Skeletal muscle satellite cell (primary cell): Measurements from ENCODE around the gene ANK3.

Source experiments
- H3K27me3 ChIP-seq: 2 replicates; pipeline ENCODE4 v1.7.0; 2013; ENCODE audit warnings: low read length; ENCODE audit not compliant: control insufficient read depth, insufficient read depth
- H3K36me3 ChIP-seq: 2 replicates; pipeline ENCODE4 v1.7.0; 2013; ENCODE audit warnings: mild to moderate bottlenecking, control low read depth, low read length; ENCODE audit not compliant: insufficient read depth
- H3K4me1 ChIP-seq: 2 replicates; pipeline ENCODE4 v1.7.0; 2013; ENCODE audit warnings: low read length; ENCODE audit not compliant: control insufficient read depth, insufficient read depth
- H3K4me2 ChIP-seq: 2 replicates; pipeline ENCODE4 v1.7.0; 2013; ENCODE audit warnings: mild to moderate bottlenecking, low read length
- H3K4me3 ChIP-seq: 2 replicates; pipeline ENCODE4 v1.7.0; 2013; ENCODE audit warnings: low read length
- H3K9ac ChIP-seq: 2 replicates; pipeline ENCODE4 v1.7.0; 2013; ENCODE audit warnings: mild to moderate bottlenecking, low read depth, low read length, moderate library complexity
- H3K9me3 ChIP-seq: replicated peaks from 2 replicates; pipeline ENCODE4 v1.7.0; 2013; ENCODE audit warnings: mild to moderate bottlenecking, control low read depth, low read length

The ANK3 gene

GRCh38 chr10:60031664-60032063, 358.0 kb downstream of the ANK3 start:
- peaks cover 11% of the 10 kb centered on the region for H3K4me1 ChIP-seq
- no peak overlapping the region for H3K9ac ChIP-seq
- no peaks in the 10 kb centered on the region for H3K36me3 ChIP-seq
- no peak overlapping the region for H3K4me3 ChIP-seq
- H3K9me3 ChIP-seq, result no peaks in the 10 kb centered on the region
- H3K4me2 ChIP-seq, result no peak overlapping the region
- H3K27me3 ChIP-seq, result no peaks in the 10 kb centered on the region

DNA sequence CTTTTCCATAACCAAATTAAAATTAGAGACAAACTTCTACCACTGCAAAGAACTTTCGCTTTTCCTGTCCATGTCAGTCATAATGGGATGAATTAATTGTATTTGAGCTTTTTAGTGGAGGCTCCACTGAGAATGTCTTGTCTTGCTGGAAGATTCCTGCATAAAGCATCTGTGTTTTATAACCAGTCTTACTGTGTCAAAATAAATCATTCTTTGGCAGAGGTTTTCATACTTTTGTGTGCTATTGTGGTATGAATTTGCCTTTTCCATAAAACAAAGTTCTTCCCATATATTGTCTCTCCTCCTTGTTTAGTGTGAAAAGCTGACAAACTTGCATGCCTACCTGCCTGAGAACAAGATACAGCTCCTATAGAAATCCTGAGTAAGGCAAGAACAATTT, 358.5 kb downstream of the ANK3 start:
- Histone ChIP-seq H3K9ac (no peak overlapping the region), H3K27me3 (no peaks in the 10 kb centered on the region), H3K4me1 (peaks cover 11% of the 10 kb centered on the region), H3K4me2 (no peak overlapping the region), H3K9me3 (no peaks in the 10 kb centered on the region), H3K4me3 (no peak overlapping the region), H3K36me3 (no peaks in the 10 kb centered on the region)

DNA sequence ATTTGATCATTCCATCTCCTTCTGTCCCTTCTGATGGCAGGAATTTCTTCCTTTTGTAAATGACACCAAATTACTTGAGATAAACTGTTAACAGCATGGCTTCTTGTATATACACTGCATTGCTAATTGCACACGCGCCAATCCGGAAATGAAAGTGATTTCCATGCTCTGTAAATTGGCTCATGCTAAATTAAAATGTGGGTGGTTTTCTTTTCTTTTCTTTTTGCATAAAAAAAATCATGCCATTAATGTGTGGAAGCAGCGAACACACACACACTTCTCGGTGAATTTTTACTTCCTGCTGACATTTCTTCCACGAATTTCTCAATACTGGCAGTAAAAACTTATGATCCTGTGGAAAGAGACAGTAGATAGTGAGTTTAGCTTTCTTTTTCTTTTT, 360.2 kb downstream of the ANK3 start:
- Histone ChIP-seq H3K4me1 (peaks cover 11% of the 10 kb centered on the region), H3K4me3 (no peak overlapping the region), H3K36me3 (no peaks in the 10 kb centered on the region), H3K27me3 (no peaks in the 10 kb centered on the region), H3K9me3 (no peaks in the 10 kb centered on the region), H3K4me2 (no peak overlapping the region), H3K9ac (no peak overlapping the region)

GRCh38 chr10:60028081-60028480, 361.6 kb downstream of the ANK3 start:
- H3K4me2 ChIP-seq, result no peak overlapping the region
- H3K9me3 ChIP-seq, result no peaks in the 10 kb centered on the region
- no peaks in the 10 kb centered on the region for H3K36me3 ChIP-seq
- no peak overlapping the region for H3K9ac ChIP-seq
- peaks cover 11% of the 10 kb centered on the region for H3K4me1 ChIP-seq
- H3K27me3 ChIP-seq, result no peaks in the 10 kb centered on the region
- H3K4me3 ChIP-seq, result no peak overlapping the region

- H3K36me3 ChIP-seq, result no peaks in the 10 kb centered on the region
- no peak overlapping the region for H3K4me3 ChIP-seq
- no peak overlapping the region for H3K9ac ChIP-seq
- no peaks in the 10 kb centered on the region for H3K9me3 ChIP-seq
- no peaks in the 10 kb centered on the region for H3K4me1 ChIP-seq
- no peak overlapping the region for H3K4me2 ChIP-seq
- no peaks in the 10 kb centered on the region for H3K27me3 ChIP-seq
These were observed 364.4 kb downstream of the ANK3 start for GRCh38 chr10:60025279-60025678.

- no peaks in the 10 kb centered on the region for H3K27me3 ChIP-seq
- H3K36me3 ChIP-seq, result no peaks in the 10 kb centered on the region
- no peak overlapping the region for H3K4me3 ChIP-seq
- no peaks in the 10 kb centered on the region for H3K9me3 ChIP-seq
- H3K9ac ChIP-seq, result no peak overlapping the region
- H3K4me1 ChIP-seq, result no peaks in the 10 kb centered on the region
- H3K4me2 ChIP-seq, result no peak overlapping the region
These were observed 365.2 kb downstream of the ANK3 start for GRCh38 chr10:60024506-60024905.

DNA sequence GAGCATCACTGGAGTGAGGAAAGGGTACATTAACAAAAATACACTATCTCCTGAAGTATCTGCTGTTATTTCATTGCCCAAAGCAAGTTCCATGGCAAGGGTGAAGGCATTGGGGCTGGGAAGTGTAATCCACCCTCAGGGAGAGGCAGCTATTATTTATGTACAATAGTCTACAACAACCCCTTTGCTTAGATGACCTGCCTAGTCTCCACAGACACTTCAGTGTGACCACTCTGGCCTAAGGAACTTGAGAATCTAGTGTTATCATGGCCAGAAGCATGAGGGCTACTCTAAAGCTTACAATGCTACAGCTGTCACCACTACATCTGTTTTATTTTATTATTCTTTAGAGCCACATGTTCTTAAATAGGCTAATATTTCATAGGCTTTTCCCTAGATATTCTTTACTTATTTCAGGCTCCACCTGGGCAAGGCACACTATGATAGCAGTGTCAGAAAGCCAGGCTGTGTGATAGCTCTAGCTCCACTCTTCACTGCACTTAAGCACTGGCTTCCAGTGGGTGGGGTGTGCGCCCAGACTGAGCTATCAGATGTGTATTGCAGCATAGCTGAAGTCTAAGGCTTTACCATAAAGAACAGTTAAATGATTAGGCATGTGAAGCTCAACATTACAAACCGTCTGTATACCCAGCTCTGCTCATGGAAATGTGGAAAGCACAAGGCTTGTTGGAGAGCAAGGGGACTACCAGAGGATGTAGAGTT, 366.4 kb downstream of the ANK3 start:
- no peaks in the 10 kb centered on the region for H3K4me1 ChIP-seq
- H3K4me3 ChIP-seq, result no peak overlapping the region
- no peaks in the 10 kb centered on the region for H3K36me3 ChIP-seq
- no peak overlapping the region for H3K4me2 ChIP-seq
- no peaks in the 10 kb centered on the region for H3K9me3 ChIP-seq
- no peaks in the 10 kb centered on the region for H3K27me3 ChIP-seq
- H3K9ac ChIP-seq, result no peak overlapping the region

GRCh38 chr10:60021361-60021760, 368.3 kb downstream of the ANK3 start:
- Histone ChIP-seq H3K9me3 (no peaks in the 10 kb centered on the region), H3K4me2 (no peak overlapping the region), H3K9ac (no peak overlapping the region), H3K27me3 (no peaks in the 10 kb centered on the region), H3K4me3 (no peak overlapping the region), H3K4me1 (no peaks in the 10 kb centered on the region), H3K36me3 (no peaks in the 10 kb centered on the region)

DNA sequence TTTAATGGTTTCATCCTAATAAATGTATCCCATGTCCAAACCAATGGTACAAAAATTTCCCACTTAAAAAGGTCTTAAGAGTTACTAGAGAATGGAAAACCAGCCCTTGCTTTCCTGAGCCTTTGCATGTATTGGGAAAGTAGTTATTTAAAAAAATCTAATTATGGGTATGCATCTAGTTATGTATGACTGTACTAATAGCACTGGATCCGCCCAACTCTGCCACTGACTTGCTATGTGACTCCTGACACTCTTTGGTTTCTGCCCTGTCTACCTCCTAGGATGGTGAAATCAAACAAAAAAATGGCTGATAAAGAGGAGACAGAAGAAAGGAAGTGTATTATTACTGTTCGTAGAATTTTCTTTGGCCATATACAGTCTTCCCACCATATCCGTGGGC, 372.9 kb downstream of the ANK3 start:
- Histone ChIP-seq H3K4me2 (no peak overlapping the region), H3K36me3 (no peaks in the 10 kb centered on the region), H3K9ac (no peak overlapping the region), H3K9me3 (no peaks in the 10 kb centered on the region), H3K27me3 (peaks cover 9% of the 10 kb centered on the region), H3K4me1 (no peaks in the 10 kb centered on the region), H3K4me3 (no peak overlapping the region)

DNA sequence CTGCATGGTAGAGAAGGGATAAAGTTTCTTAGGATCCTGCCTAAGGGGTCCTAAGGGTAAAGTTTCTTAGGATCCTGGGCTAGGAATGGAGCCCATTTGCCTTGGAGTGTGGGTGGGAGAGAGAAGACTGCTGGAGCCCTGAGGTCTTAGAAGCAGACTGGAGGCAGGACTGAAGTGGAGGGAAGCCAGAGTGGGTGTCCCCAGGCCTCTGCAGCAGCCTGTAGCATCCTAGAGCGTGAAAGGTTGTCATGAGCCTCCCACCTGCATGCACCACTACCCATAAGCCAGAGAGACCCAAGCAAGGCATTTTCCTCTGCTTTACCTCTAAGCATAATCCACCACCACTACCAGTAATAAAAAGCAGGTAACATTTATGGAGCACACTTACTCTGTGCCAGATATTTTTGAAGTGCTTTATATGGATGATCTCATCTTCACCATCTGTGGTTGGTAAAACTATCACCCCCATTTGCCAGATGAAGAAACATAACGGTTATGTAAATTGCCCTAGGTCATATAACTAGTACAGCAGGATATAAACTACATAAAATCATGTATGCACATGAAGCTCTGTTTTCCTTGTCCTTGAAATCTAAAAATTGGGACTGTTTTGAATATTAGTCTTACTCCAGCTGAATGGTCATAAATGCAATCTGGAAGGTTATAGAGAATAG, 379.8 kb downstream of the ANK3 start:
- Histone ChIP-seq H3K36me3 (no peaks in the 10 kb centered on the region), H3K4me1 (no peaks in the 10 kb centered on the region), H3K4me3 (no peak overlapping the region), H3K27me3 (peaks cover 9% of the 10 kb centered on the region), H3K4me2 (no peak overlapping the region), H3K9me3 (no peaks in the 10 kb centered on the region), H3K9ac (no peak overlapping the region)

GRCh38 chr10:60009276-60009675, 380.4 kb downstream of the ANK3 start:
- no peak overlapping the region for H3K4me3 ChIP-seq
- H3K9ac ChIP-seq, result no peak overlapping the region
- H3K4me2 ChIP-seq, result no peak overlapping the region
- peaks cover 9% of the 10 kb centered on the region for H3K27me3 ChIP-seq
- H3K36me3 ChIP-seq, result no peaks in the 10 kb centered on the region
- no peaks in the 10 kb centered on the region for H3K4me1 ChIP-seq
- no peaks in the 10 kb centered on the region for H3K9me3 ChIP-seq

GRCh38 chr10:60008816-60009215, 380.9 kb downstream of the ANK3 start:
- H3K4me3 ChIP-seq, result no peak overlapping the region
- no peaks in the 10 kb centered on the region for H3K9me3 ChIP-seq
- H3K36me3 ChIP-seq, result no peaks in the 10 kb centered on the region
- H3K9ac ChIP-seq, result no peak overlapping the region
- no peak overlapping the region for H3K4me2 ChIP-seq
- H3K27me3 ChIP-seq, result peaks cover 9% of the 10 kb centered on the region
- no peaks in the 10 kb centered on the region for H3K4me1 ChIP-seq
